Fibroblast of lung (primary cell): ENCODE results near the gene ARHGAP11A. TPM values are rescaled to one million over a fixed set of nuclear protein-coding genes. Genes with fewer than 3 reads are reported as not detected.

ENCODE experiments used
- DNase-seq, 2 donors: peaks; one replicate each; pipeline versions ENCODE4 v3.0.0 to v3.0.0-alpha.2; 2010; ENCODE audit warnings: low read depth in 2 of 2
- H2AFZ ChIP-seq: 2 replicates; pipeline ENCODE4 v1.5.1; 2012; ENCODE audit warnings: low read length, control low read depth, inconsistent platforms
- H3K27ac ChIP-seq: 2 replicates; pipeline ENCODE4 v1.5.1; 2011; ENCODE audit warnings: low read length, control low read depth; ENCODE audit not compliant: insufficient read depth
- H3K27me3 ChIP-seq: 2 replicates; pipeline ENCODE4 v1.5.1; 2011; ENCODE audit warnings: mild to moderate bottlenecking, low read length; ENCODE audit not compliant: control insufficient read depth, insufficient read depth
- H3K36me3 ChIP-seq: 2 replicates; pipeline ENCODE4 v1.5.1; 2011; ENCODE audit warnings: low read length; ENCODE audit not compliant: control insufficient read depth, insufficient read depth
- H3K4me1 ChIP-seq: 2 replicates; pipeline ENCODE4 v1.5.1; 2011; ENCODE audit warnings: low read length; ENCODE audit not compliant: control insufficient read depth, insufficient read depth; ENCODE audit errors: extremely low read depth
- H3K4me2 ChIP-seq: 2 replicates; pipeline ENCODE4 v1.5.1; 2011; ENCODE audit warnings: low read length, control low read depth; ENCODE audit not compliant: insufficient read depth; ENCODE audit errors: extremely low read depth
- H3K4me3 ChIP-seq, 4 experiments: fragments of 200-600 bp in 1 of 4; sonication (generic) in 1 of 4; replicated peaks in 1 of 4; 2 replicates each; pipeline ENCODE4 v1.5.1; 2011 to 2016; ENCODE audit warnings: low read length in 4 of 4, low read depth in 3 of 4, mild to moderate bottlenecking in 3 of 4, control low read depth in 2 of 4, inconsistent platforms in 1 of 4, mixed read lengths in 1 of 4; ENCODE audit not compliant: insufficient read depth in 1 of 4; ENCODE audit errors: control extremely low read depth in 1 of 4
- H3K79me2 ChIP-seq: 2 replicates; pipeline ENCODE4 v1.5.1; 2012; ENCODE audit warnings: mild to moderate bottlenecking, low read length, inconsistent platforms; ENCODE audit not compliant: control insufficient read depth, insufficient read depth
- H3K9ac ChIP-seq: 2 replicates; pipeline ENCODE4 v1.5.1; 2011; ENCODE audit warnings: mild to moderate bottlenecking, low read length, control low read depth; ENCODE audit not compliant: insufficient read depth
- H3K9me3 ChIP-seq: 2 replicates; pipeline ENCODE4 v1.5.1; 2012; ENCODE audit warnings: low read depth, low read length; ENCODE audit not compliant: control insufficient read depth, insufficient read depth
- H4K20me1 ChIP-seq: 2 replicates; pipeline ENCODE4 v1.5.1; 2011; ENCODE audit warnings: low read length; ENCODE audit not compliant: control insufficient read depth, insufficient read depth; ENCODE audit errors: extremely low read depth
- CTCF ChIP-seq, 2 donors: IDR thresholded peaks in 1 of 2; conservative IDR thresholded peaks in 1 of 2; 1 replicate in 1 of 2; 2 replicates in 1 of 2; pipeline ENCODE4 v1.5.1; 2011 to 2012; ENCODE audit warnings: low read length in 2 of 2, control low read depth in 1 of 2, inconsistent platforms in 1 of 2, low read depth in 1 of 2, mild to moderate bottlenecking in 1 of 2
- EZH2 ChIP-seq: IDR thresholded peaks from 2 replicates; pipeline ENCODE4 v1.5.1; 2012; ENCODE audit warnings: low read length, control low read depth, mild to moderate bottlenecking; ENCODE audit errors: missing control alignments
- polyA plus RNA-seq, 2 donors: library from polyadenylated mRNA; depleted of rRNA in 1 of 2; stranded (reverse) in 1 of 2; unstranded in 1 of 2; fragments of >200 nt; gene quantifications; 2 replicates each; pipeline ENCODE4 v1.2.1, GENCODE V29; 2011 to 2012; ENCODE audit warnings: missing spikeins in 1 of 2
- total RNA-seq: library from RNA; depleted of rRNA; stranded (reverse); fragments of >200 nt; gene quantifications from 2 replicates; pipeline ENCODE4 v1.2.1, GENCODE V29; 2014

The ARHGAP11A gene
- total and polyA plus RNA-seq, 2 donors (not counting 1 experiment from before 2014, with no cell fraction given): 9.1 to 21.1 TPM

- Histone ChIP-seq H3K9me3 (no peaks in the 10 kb centered on the region), H3K79me2 (no peaks in the 10 kb centered on the region), H3K4me1 (peaks cover 10% of the 10 kb centered on the region), H3K9ac (no peak overlapping the region), H3K27ac (no peak overlapping the region), H3K36me3 (no peaks in the 10 kb centered on the region), H3K4me2 (no peak overlapping the region), H3K27me3 (no peaks in the 10 kb centered on the region), H4K20me1 (no peaks in the 10 kb centered on the region), H3K4me3 (no peak overlapping the region), H2AFZ (no peak overlapping the region)
- no peak for DNase-seq
- TF ChIP-seq CTCF (conservative IDR thresholded peaks at IDR 0.05 in 1 of 2, IDR thresholded peaks at IDR 0.05 in 1 of 2; ENCODE audit: low read depth in 1 of 2, low read length in 2 of 2) (no peak), EZH2 (no peak)
Observed at GRCh38 chr15:32664796-32665195, 49.5 kb downstream of the ARHGAP11A start.

- no peak overlapping the region for H3K4me2 ChIP-seq
- no peak for DNase-seq
- H3K4me1 ChIP-seq: peaks cover 8% of the 10 kb centered on the region
- no peak overlapping the region for H3K27ac ChIP-seq
- no peak for TF ChIP-seq CTCF (conservative IDR thresholded peaks at IDR 0.05 in 1 of 2, IDR thresholded peaks at IDR 0.05 in 1 of 2; ENCODE audit: low read depth in 1 of 2, low read length in 2 of 2)
- no peaks in the 10 kb centered on the region for H3K27me3 ChIP-seq
- H3K9me3 ChIP-seq: no peaks in the 10 kb centered on the region
- no peaks in the 10 kb centered on the region for H3K79me2 ChIP-seq
- H3K4me3 ChIP-seq: no peak overlapping the region
- H4K20me1 ChIP-seq: no peaks in the 10 kb centered on the region
- no peak overlapping the region for H3K9ac ChIP-seq
- no peak overlapping the region for H2AFZ ChIP-seq
- H3K36me3 ChIP-seq: no peaks in the 10 kb centered on the region
Observed at GRCh38 chr15:32667321-32667720, 52.0 kb downstream of the ARHGAP11A start.

DNA sequence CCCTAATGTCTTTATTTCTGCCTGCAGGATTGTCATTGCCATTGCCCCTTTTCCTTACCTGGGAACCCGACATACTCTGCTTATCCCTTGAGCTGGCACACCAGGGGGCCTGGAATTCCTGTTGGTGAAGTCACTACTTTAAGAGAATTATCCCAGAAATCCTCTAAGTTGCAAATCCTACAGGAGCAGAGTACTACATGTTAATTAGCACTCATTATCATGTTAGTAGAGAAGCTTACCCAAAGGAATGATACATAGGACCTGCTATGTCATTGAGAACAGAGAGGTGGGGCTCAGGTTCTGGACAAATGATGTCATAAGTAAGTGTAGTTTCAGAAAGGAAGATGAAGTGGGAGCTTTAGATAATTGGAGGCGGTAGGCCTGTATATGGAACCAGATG is 53.6 kb downstream of the ARHGAP11A start:
- H3K9ac ChIP-seq: no peak overlapping the region
- no peak overlapping the region for H3K27ac ChIP-seq
- no peak overlapping the region for H3K4me2 ChIP-seq
- H3K36me3 ChIP-seq: no peaks in the 10 kb centered on the region
- no peak for DNase-seq
- peaks cover 6% of the 10 kb centered on the region for H3K4me1 ChIP-seq
- H2AFZ ChIP-seq: no peak overlapping the region
- H3K9me3 ChIP-seq: no peaks in the 10 kb centered on the region
- no peak overlapping the region for H3K4me3 ChIP-seq
- H3K27me3 ChIP-seq: no peaks in the 10 kb centered on the region
- no peaks in the 10 kb centered on the region for H4K20me1 ChIP-seq
- H3K79me2 ChIP-seq: no peaks in the 10 kb centered on the region
- TF ChIP-seq CTCF (conservative IDR thresholded peaks at IDR 0.05 in 1 of 2, IDR thresholded peaks at IDR 0.05 in 1 of 2; ENCODE audit: low read depth in 1 of 2, low read length in 2 of 2) (no peak), EZH2 (no peak)
